Caco-2 (cell line): Measurements from ENCODE around the gene CDC14B. TPM values are rescaled to one million over a fixed set of nuclear protein-coding genes. Genes with fewer than 3 reads are reported as not detected.

Source experiments
- BruUV-seq: library from RNA; stranded (reverse); fragments of 400-500 nt; replicated peaks from 2 replicates; lab custom pipeline; 2021; lab: Mats Ljungman, UMichigan
- CTCF ChIA-PET: fragments of 300-600 bp; sonication (Branson Sonifier 250); formaldehyde crosslinking; loops from one replicate; lab custom pipeline; 2022; ENCODE audit warnings: antibody characterized with exemption; lab: Charles Lee
- POLR2A ChIA-PET: fragments of 300-600 bp; sonication (Branson Sonifier 250); formaldehyde crosslinking; loops from one replicate; lab custom pipeline; 2022; ENCODE audit warnings: antibody characterized with exemption; lab: Charles Lee
- DNase-seq, 2 experiments: peaks; one replicate each; pipeline versions ENCODE4 v3.0.0 to v3.0.0-alpha.2; 2020 to 2022
- H3K27me3 ChIP-seq: replicated peaks from 2 replicates; pipeline ENCODE4 v1.6.0; 2011; ENCODE audit warnings: low read length; ENCODE audit not compliant: control insufficient read depth, insufficient read depth
- H3K36me3 ChIP-seq: 2 replicates; pipeline ENCODE4 v1.5.1; 2011; ENCODE audit warnings: low read length; ENCODE audit not compliant: control insufficient read depth, insufficient read depth
- H3K4me1 ChIP-seq: fragments of 250-450 bp; sonication (Bioruptor Pico); 2 replicates; pipeline ENCODE4 v1.5.1; 2020; ENCODE audit warnings: mild to moderate bottlenecking
- H3K4me3 ChIP-seq: 2 replicates; pipeline ENCODE4 v1.5.1; 2011; ENCODE audit warnings: low read depth, mild to moderate bottlenecking, control low read depth, low read length
- H3K9me3 ChIP-seq: fragments of 250-450 bp; sonication (Bioruptor Pico); 2 replicates; pipeline ENCODE4 v1.5.1; 2020; ENCODE audit warnings: mild to moderate bottlenecking, moderate library complexity
- H3K27ac Mint-ChIP-seq: one replicate; pipeline ENCODE4 v1.8.0; 2022; ENCODE audit warnings: mixed read lengths; ENCODE audit not compliant: unreplicated experiment
- H3K27me3 Mint-ChIP-seq: one replicate; pipeline ENCODE4 v1.8.0; 2022; ENCODE audit warnings: mixed read lengths; ENCODE audit not compliant: insufficient read depth, unreplicated experiment
- H3K36me3 Mint-ChIP-seq: one replicate; pipeline ENCODE4 v1.8.0; 2022; ENCODE audit warnings: mild to moderate bottlenecking, mixed read lengths; ENCODE audit not compliant: insufficient read depth, unreplicated experiment
- H3K4me1 Mint-ChIP-seq: one replicate; pipeline ENCODE4 v1.8.0; 2022; ENCODE audit warnings: low read depth, mixed read lengths; ENCODE audit not compliant: unreplicated experiment
- H3K4me3 Mint-ChIP-seq: one replicate; pipeline ENCODE4 v1.8.0; 2022; ENCODE audit warnings: mild to moderate bottlenecking, moderate library complexity, mixed read lengths; ENCODE audit not compliant: unreplicated experiment
- H3K9me3 Mint-ChIP-seq: one replicate; pipeline ENCODE4 v1.8.0; 2022; ENCODE audit warnings: mixed read lengths; ENCODE audit not compliant: unreplicated experiment
- intact Hi-C: fragments of 100-400 bp; cut with micrococcal nuclease; formaldehyde crosslinking; loops from one replicate; pipeline ENCODE4 v1.10.0; 2022; ENCODE audit not compliant: unreplicated experiment
- total RNA-seq: library from RNA; stranded (reverse); gene quantifications from 2 replicates; pipeline ENCODE4 v1.2.3, GENCODE V29; 2022
- TF ChIP-seq, protein P1 (sequence below), 2 experiments: fragments of 200-600 bp in 1 of 2; IDR thresholded peaks; 1 replicate in 1 of 2; 2 replicates in 1 of 2; pipeline versions ENCODE4 v1.5.1 to v1.8.0; 2011 to 2022; ENCODE audit warnings: antibody characterized with exemption in 1 of 2, control low read depth in 1 of 2, inconsistent platforms in 1 of 2, low read depth in 1 of 2, low read length in 1 of 2, mild to moderate bottlenecking in 1 of 2, moderate library complexity in 1 of 2; ENCODE audit not compliant: insufficient read depth in 1 of 2, severe bottlenecking in 1 of 2, unreplicated experiment in 1 of 2

CDC14B gene
- total RNA-seq, 1 experiment from 2014 or later: 81.4 TPM

DNA sequence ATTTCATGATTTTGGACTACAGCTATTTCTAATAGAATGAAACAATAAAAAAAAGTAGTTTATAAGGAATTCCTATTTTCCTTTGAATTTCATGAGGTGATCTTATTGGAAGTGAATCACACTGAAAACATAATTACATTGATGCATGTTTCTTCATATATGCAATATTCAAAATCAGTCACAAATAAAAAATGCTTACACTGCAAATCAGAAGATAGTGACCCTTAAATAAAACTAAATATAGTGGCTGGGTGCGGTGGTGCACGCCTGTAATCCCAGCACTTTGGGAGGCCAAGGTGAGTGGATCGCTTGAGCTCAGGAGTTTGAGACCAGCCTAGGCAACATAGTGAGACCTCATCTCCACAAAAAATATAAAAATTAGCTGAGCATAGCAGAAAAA is 79.5 kb downstream of the CDC14B start:
- no TSS peak for BruUV-seq
- H3K9me3 Mint-ChIP-seq: no peaks in the 10 kb centered on the region

DNA sequence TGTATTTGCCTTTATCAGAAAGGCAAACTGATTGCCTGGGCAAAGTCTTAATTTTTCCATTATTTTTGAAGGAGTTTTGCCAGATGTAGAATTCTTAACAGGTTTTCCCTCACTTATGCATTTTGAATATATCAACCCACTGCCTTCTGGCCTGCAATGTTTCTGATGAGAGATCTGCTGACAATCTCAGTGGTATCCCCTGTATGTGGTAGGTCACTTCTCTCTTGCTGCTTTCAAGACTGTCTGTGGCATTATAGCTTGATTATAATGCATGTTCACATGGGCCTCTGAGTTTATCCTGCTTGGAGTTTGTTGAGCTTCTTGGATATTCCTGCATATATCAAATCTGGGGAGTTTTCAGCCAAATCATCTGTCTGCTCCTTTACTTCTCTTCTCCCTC is 87.5 kb downstream of the CDC14B start:
- H3K27ac Mint-ChIP-seq: no peak overlapping the region
- H3K4me3 Mint-ChIP-seq: no peak overlapping the region
- DNase-seq: no peak
- intact Hi-C loops: no loop called here
- Histone ChIP-seq H3K9me3 (no peaks in the 10 kb centered on the region), H3K27me3 (no peaks in the 10 kb centered on the region), H3K4me1 (no peaks in the 10 kb centered on the region), H3K4me3 (no peak overlapping the region), H3K36me3 (no peaks in the 10 kb centered on the region; the same call in 1 of the 2 replicates)
- no TSS peak for BruUV-seq
- H3K9me3 Mint-ChIP-seq: no peaks in the 10 kb centered on the region
- TF ChIP-seq, protein P1, sequence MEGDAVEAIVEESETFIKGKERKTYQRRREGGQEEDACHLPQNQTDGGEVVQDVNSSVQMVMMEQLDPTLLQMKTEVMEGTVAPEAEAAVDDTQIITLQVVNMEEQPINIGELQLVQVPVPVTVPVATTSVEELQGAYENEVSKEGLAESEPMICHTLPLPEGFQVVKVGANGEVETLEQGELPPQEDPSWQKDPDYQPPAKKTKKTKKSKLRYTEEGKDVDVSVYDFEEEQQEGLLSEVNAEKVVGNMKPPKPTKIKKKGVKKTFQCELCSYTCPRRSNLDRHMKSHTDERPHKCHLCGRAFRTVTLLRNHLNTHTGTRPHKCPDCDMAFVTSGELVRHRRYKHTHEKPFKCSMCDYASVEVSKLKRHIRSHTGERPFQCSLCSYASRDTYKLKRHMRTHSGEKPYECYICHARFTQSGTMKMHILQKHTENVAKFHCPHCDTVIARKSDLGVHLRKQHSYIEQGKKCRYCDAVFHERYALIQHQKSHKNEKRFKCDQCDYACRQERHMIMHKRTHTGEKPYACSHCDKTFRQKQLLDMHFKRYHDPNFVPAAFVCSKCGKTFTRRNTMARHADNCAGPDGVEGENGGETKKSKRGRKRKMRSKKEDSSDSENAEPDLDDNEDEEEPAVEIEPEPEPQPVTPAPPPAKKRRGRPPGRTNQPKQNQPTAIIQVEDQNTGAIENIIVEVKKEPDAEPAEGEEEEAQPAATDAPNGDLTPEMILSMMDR (IDR thresholded peaks at IDR 0.05; ENCODE audit: insufficient read depth in 1 of 2, low read depth in 1 of 2, low read length in 1 of 2, severe bottlenecking in 1 of 2, unreplicated experiment in 1 of 2): no peak
- peaks cover 80% of the 10 kb centered on the region for H3K36me3 Mint-ChIP-seq
- no peaks in the 10 kb centered on the region for H3K4me1 Mint-ChIP-seq
- CTCF ChIA-PET: no interaction called here
- POLR2A ChIA-PET: no interaction called here
- H3K27me3 Mint-ChIP-seq: no peaks in the 10 kb centered on the region

More for the DNA sequence above, 79.5 kb downstream of the CDC14B start:
- no peak for DNase-seq
- intact Hi-C loops: no loop called here
- TF ChIP-seq, protein P1 (IDR thresholded peaks at IDR 0.05; ENCODE audit: insufficient read depth in 1 of 2, low read depth in 1 of 2, low read length in 1 of 2, severe bottlenecking in 1 of 2, unreplicated experiment in 1 of 2): no peak
- no peaks in the 10 kb centered on the region for H3K4me1 Mint-ChIP-seq
- Histone ChIP-seq H3K27me3 (no peaks in the 10 kb centered on the region), H3K36me3 (no peaks in the 10 kb centered on the region), H3K4me3 (no peak overlapping the region), H3K9me3 (no peaks in the 10 kb centered on the region), H3K4me1 (no peaks in the 10 kb centered on the region)
- ChIA-PET CTCF (no interaction called here), POLR2A (no interaction called here)
- no peaks in the 10 kb centered on the region for H3K27me3 Mint-ChIP-seq
- H3K27ac Mint-ChIP-seq: no peak overlapping the region
- peaks cover 60% of the 10 kb centered on the region for H3K36me3 Mint-ChIP-seq
- H3K4me3 Mint-ChIP-seq: no peak overlapping the region

DNA sequence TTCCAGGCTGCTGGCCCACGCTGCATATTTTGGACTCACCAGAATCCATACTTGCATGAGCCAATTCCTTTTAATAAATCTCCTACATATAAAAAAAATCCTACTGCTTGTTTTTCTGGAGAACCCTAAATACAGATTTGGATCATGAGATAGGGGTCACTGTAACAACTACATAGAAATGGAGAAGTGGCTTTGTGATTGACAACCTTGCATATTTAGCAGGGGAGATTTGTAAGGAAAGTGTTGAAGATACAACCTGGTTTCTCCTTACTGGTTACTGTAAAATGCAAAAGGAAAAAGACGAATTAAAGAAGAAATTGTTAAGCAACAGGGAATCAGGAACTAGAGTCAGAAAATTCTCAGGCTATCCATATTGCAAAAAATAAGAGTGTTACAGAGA is 94.9 kb downstream of the CDC14B start:
- Histone ChIP-seq H3K4me1 (no peaks in the 10 kb centered on the region), H3K27me3 (no peaks in the 10 kb centered on the region), H3K9me3 (no peaks in the 10 kb centered on the region), H3K4me3 (no peak overlapping the region), H3K36me3 (peaks cover 2% of the 10 kb centered on the region; the same call in 1 of the 2 replicates)
- TF ChIP-seq, protein P1 (IDR thresholded peaks at IDR 0.05; ENCODE audit: insufficient read depth in 1 of 2, low read depth in 1 of 2, low read length in 1 of 2, severe bottlenecking in 1 of 2, unreplicated experiment in 1 of 2): no peak
- intact Hi-C loops: no loop called here
- no TSS peak for BruUV-seq
- no peaks in the 10 kb centered on the region for H3K27me3 Mint-ChIP-seq
- H3K36me3 Mint-ChIP-seq: peaks cover 87% of the 10 kb centered on the region
- ChIA-PET POLR2A (no interaction called here), CTCF (no interaction called here)
- H3K9me3 Mint-ChIP-seq: no peaks in the 10 kb centered on the region
- H3K27ac Mint-ChIP-seq: no peak overlapping the region
- H3K4me1 Mint-ChIP-seq: no peaks in the 10 kb centered on the region
- DNase-seq: no peak
- H3K4me3 Mint-ChIP-seq: no peak overlapping the region
